ENCODE results near the gene SMYD2.

DNA sequence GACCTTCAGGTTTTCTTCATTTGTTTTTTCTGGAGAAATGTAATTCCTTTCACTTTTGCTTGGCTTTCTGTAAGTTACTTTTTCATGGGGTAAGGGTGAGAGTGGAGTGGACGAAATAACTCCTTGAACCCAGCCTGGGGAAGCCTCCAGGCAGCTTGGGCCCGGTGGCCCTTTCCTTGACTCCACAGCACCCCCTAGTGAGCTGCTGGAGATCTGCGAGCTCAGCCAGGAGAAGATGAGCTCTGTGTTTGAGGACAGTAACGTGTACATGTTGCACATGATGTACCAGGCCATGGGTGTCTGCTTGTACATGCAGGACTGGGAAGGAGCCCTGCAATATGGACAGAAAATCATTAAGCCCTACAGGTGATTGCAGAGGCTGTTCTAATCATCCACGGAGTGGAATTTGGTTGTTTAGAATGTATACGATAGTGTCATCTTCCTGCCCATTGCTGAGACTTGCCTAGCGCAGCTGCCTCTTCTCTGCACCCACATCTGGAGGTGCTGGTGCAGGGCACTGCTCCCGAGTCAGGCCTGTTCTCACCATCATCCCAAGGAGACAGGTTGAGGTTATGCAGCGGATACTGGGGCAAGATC, 51.0 kb downstream of the SMYD2 start:
- TF ChIP-seq POLR2AphosphoS5 (IDR thresholded peaks at IDR 0.05; ENCODE audit: low read depth, low read length), result no peak
- TF ChIP-seq ATF3 (IDR thresholded peaks at IDR 0.05), result no peak
